Gastroesophageal sphincter (tissue), 4 donors: ENCODE measurements around the gene SNX33. TPM values are rescaled to one million over a fixed set of nuclear protein-coding genes. Genes with fewer than 3 reads are reported as not detected.
A peak's percentile ranks its signal among the peaks of the same experiment; 100 is the strongest.

ENCODE experiments used
- ATAC-seq: fragments of 150-250 bp; one replicate; pipeline ENCODE4 v1.9.1; 2016; ENCODE audit warnings: mild to moderate bottlenecking, moderate library complexity
- H3K27ac ChIP-seq, 4 donors: fragments of 200-600 bp; sonication (generic) in 3 of 4; 1 replicate in 3 of 4; 2 replicates in 1 of 4; pipeline ENCODE4 v1.5.1; 2016 to 2019
- H3K27me3 ChIP-seq: fragments of 200-600 bp; sonication (generic); one replicate; pipeline ENCODE4 v1.5.1; 2019
- H3K36me3 ChIP-seq, 2 donors: fragments of 200-600 bp; sonication (generic); one replicate each; pipeline ENCODE4 v1.5.1; 2019; ENCODE audit warnings: control low read depth in 1 of 2
- H3K4me1 ChIP-seq, 3 donors: fragments of 200-600 bp; sonication (generic); 1 replicate in 2 of 3; 2 replicates in 1 of 3; pipeline ENCODE4 v1.5.1; 2016 to 2019; ENCODE audit warnings: control low read depth in 2 of 3
- H3K4me3 ChIP-seq, 2 donors: fragments of 200-600 bp; sonication (generic); one replicate each; pipeline ENCODE4 v1.5.1; 2019; ENCODE audit warnings: mild to moderate bottlenecking in 1 of 2, moderate library complexity in 1 of 2
- H3K9me3 ChIP-seq, 3 donors: fragments of 200-600 bp; sonication (generic); one replicate each; pipeline ENCODE4 v1.5.1; 2017 to 2019; ENCODE audit warnings: control low read depth in 2 of 3
- EP300 ChIP-seq: sonication (generic); formaldehyde crosslinking; IDR thresholded peaks from one replicate; pipeline ENCODE4 v1.6.1; 2017; ENCODE audit warnings: antibody characterized with exemption, mild to moderate bottlenecking
- POLR2A ChIP-seq, 2 donors: fragments of 450-650 bp; IDR thresholded peaks; one replicate each; pipeline ENCODE4 v1.6.1; 2017; ENCODE audit warnings: antibody characterized with exemption in 2 of 2, mild to moderate bottlenecking in 2 of 2, moderate library complexity in 1 of 2
- POLR2AphosphoS5 ChIP-seq: sonication (generic); formaldehyde crosslinking; IDR thresholded peaks from one replicate; pipeline ENCODE4 v1.6.1; 2017; ENCODE audit warnings: antibody characterized with exemption
- WGBS, 2 donors: methylation state at CpG; one replicate each; pipeline ENCODE4 v1.1.5; 2018; ENCODE audit warnings: low coverage in 1 of 2; 5-methylcytosine and 5-hydroxymethylcytosine counted together
- total RNA-seq, 4 donors: library from RNA; depleted of rRNA; stranded (reverse); fragments of >200 nt; gene quantifications; one replicate each; pipeline ENCODE4 v1.1.0, GENCODE V29; 2016
- TF ChIP-seq, protein P1 (sequence below), 4 experiments: fragments of 200-600 bp in 2 of 4; fragments of 450-650 bp in 2 of 4; sonication (generic) in 1 of 4; IDR thresholded peaks; one replicate each; pipeline ENCODE4 v1.5.1; 2017 to 2019; ENCODE audit warnings: antibody characterized with exemption in 4 of 4, mild to moderate bottlenecking in 2 of 4, moderate library complexity in 2 of 4

Gene SNX33
- total RNA-seq, 4 donors from 2014 or later: 32.8 to 51.5 (median 41.2) TPM

GRCh38 chr15:75637245-75638009 lies 10.3 kb upstream of the SNX33 start:
- no peak for ATAC-seq
- H3K27ac ChIP-seq: peak overlapping the region in 3 of 4 donors; percentile 89 to 94 (median 93)

GRCh38 chr15:75639191-75639708 lies 8.5 kb upstream of the SNX33 start:
- TF ChIP-seq POLR2AphosphoS5 (no peak), POLR2A (IDR thresholded peaks at IDR 0.05) (no peak), EP300 (no peak)
- TF ChIP-seq, protein P1, sequence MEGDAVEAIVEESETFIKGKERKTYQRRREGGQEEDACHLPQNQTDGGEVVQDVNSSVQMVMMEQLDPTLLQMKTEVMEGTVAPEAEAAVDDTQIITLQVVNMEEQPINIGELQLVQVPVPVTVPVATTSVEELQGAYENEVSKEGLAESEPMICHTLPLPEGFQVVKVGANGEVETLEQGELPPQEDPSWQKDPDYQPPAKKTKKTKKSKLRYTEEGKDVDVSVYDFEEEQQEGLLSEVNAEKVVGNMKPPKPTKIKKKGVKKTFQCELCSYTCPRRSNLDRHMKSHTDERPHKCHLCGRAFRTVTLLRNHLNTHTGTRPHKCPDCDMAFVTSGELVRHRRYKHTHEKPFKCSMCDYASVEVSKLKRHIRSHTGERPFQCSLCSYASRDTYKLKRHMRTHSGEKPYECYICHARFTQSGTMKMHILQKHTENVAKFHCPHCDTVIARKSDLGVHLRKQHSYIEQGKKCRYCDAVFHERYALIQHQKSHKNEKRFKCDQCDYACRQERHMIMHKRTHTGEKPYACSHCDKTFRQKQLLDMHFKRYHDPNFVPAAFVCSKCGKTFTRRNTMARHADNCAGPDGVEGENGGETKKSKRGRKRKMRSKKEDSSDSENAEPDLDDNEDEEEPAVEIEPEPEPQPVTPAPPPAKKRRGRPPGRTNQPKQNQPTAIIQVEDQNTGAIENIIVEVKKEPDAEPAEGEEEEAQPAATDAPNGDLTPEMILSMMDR (IDR thresholded peaks at IDR 0.05): no peak
- 1 to 3% methylated on average over 8 to 14 of the region's 16 CpGs for WGBS, 2 donors

More at GRCh38 chr15:75637245-75638009, 10.3 kb upstream of the SNX33 start:
- Histone ChIP-seq H3K4me1 (peaks cover 2 to 45% (median 16%) of the 10 kb centered on the region in 3 donors), H3K36me3 (peaks cover 0 to 6% of the 10 kb centered on the region in 2 donors), H3K27me3 (no peaks in the 10 kb centered on the region), H3K4me3 (peak overlapping the region in 1 of 2 donors; percentile 78), H3K9me3 (no peaks in the 10 kb centered on the region)
- WGBS, 2 donors: 70 to 75% methylated on average over 1 to 4 of the region's 4 CpGs
- TF ChIP-seq, protein P1 (IDR thresholded peaks at IDR 0.05): no peak
- no peak for TF ChIP-seq POLR2A (IDR thresholded peaks at IDR 0.05)
- no peak for TF ChIP-seq POLR2AphosphoS5
- TF ChIP-seq EP300: no peak

DNA sequence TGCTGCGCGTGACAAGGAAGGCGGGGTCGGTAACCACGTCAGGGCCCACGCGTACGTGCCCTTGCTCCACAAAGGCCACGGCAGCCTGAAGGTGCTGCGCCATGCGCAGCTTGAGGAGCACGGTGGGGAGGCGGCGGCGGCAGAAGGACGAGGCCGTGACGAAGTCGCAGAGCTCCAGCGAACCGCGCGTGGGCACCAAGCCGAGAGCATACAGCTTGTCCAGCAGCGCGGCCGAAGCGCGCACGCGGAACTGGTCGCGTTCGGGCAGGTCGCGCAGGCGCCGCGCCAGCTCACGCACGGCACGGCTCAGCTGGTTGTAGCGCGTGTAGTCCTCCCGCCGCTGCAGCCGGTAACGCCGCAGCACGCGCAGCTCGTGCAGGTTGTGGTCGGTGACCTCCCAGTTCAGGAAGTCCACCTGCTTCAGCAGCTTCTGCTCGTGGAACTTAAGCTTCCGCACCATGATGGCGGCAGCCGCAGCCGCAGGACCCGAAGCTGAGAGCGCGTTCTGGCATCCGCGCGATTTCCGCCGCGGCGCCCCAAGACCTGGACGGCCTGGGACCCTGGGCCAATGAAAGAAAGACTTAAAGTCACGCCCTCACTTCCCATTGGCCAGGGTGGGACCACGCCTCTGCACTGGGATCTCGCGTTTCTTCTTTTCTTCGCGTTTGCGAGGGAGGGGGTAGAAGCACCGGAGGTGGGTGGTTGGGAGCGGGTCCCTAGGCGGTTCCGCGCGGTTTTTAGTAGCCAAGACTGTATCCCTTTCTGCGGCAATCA lies 7.8 kb upstream of the SNX33 start, which contains the start of gene IMP3:
IMP3 (minus strand) TSS at position 516 of the 774 bp plus-strand sequence; CDS start at position 460, 56 bp downstream.
- H3K36me3 ChIP-seq: peaks cover 0 to 6% of the 10 kb centered on the region in 2 donors
- peak; percentile 97 for ATAC-seq
- H3K4me1 ChIP-seq: peaks cover 2 to 45% (median 16%) of the 10 kb centered on the region in 3 donors
- no peaks in the 10 kb centered on the region for H3K9me3 ChIP-seq
- H3K27ac ChIP-seq: peak within 1 kb of the TSS; percentile 85 to 94 (median 91)
- 0% methylated on average over 6 of the region's 83 CpGs; no CpG with 5 or more reads in 1 of the 2 donors for WGBS, 2 donors
- TF ChIP-seq POLR2AphosphoS5 (peak; percentile 98), EP300 (no peak), POLR2A (IDR thresholded peaks at IDR 0.05) (peak; percentile 90 to 92)
- no peaks in the 10 kb centered on the region for H3K27me3 ChIP-seq
- peak within 1 kb of the TSS; percentile 64 to 78 for H3K4me3 ChIP-seq

More at GRCh38 chr15:75639191-75639708, 8.5 kb upstream of the SNX33 start:
- ATAC-seq: no peak
- peak overlapping the region; percentile 64 to 78 for H3K4me3 ChIP-seq
- H3K27ac ChIP-seq: peak overlapping the region; percentile 81 to 94 (median 91)
- H3K27me3 ChIP-seq: no peaks in the 10 kb centered on the region
- H3K36me3 ChIP-seq: peaks cover 0 to 6% of the 10 kb centered on the region in 2 donors
- no peaks in the 10 kb centered on the region for H3K9me3 ChIP-seq
- H3K4me1 ChIP-seq: peaks cover 2 to 45% (median 16%) of the 10 kb centered on the region in 3 donors

DNA sequence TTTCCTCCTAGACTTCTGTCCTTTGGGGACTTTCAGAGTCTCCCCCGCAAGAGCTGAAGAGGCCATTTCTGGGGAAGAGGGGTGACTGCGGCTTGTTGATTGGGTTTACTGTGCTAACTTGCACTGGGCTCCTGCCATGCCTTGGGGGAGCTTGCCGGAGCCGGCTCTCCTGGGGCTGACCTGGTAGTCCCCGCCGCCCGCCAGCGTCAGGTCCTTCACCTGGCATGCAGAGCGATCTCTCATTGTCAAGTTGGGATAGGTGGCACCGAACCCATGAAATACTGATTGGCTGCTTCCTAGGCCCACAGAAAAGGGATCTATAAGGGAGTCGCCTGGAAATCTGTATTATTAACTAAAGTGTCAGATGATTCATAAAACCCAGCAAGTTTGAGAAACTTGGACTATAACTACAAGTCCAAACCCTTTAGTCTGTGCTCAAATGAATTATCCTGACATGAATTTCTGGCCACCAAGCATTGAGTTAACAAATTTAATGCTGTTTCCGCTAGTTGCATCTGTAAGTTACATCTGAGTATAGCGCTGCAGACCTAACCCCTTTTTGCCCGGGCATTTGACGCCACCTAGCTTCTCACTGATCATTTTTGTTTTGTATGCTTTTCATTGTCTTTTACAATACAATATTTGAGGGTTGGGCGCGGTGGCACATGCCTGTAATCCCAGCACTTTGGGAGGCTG lies 7.1 kb upstream of the SNX33 start:
- Histone ChIP-seq H3K4me1 (peaks cover 2 to 48% (median 16%) of the 10 kb centered on the region in 3 donors), H3K9me3 (no peaks in the 10 kb centered on the region), H3K4me3 (peak overlapping the region; percentile 64 to 78), H3K36me3 (peaks cover 0 to 6% of the 10 kb centered on the region in 2 donors), H3K27ac (peak overlapping the region; percentile 85 to 94 (median 91)), H3K27me3 (no peaks in the 10 kb centered on the region)
- 6 to 10% methylated on average over 3 to 7 of the region's 17 CpGs for WGBS, 2 donors
- peak; percentile 38 for ATAC-seq
- TF ChIP-seq, protein P1 (IDR thresholded peaks at IDR 0.05): peak in 1 of 4 experiments; percentile 18
- no peak for TF ChIP-seq POLR2AphosphoS5
